ENCODE results near the gene DMWD. TPM values are rescaled to one million over a fixed set of nuclear protein-coding genes. Genes with fewer than 3 reads are reported as not detected.

Gene DMWD
- total RNA-seq, 2 donors from 2014 or later: 19.7 to 20.4 TPM

DNA sequence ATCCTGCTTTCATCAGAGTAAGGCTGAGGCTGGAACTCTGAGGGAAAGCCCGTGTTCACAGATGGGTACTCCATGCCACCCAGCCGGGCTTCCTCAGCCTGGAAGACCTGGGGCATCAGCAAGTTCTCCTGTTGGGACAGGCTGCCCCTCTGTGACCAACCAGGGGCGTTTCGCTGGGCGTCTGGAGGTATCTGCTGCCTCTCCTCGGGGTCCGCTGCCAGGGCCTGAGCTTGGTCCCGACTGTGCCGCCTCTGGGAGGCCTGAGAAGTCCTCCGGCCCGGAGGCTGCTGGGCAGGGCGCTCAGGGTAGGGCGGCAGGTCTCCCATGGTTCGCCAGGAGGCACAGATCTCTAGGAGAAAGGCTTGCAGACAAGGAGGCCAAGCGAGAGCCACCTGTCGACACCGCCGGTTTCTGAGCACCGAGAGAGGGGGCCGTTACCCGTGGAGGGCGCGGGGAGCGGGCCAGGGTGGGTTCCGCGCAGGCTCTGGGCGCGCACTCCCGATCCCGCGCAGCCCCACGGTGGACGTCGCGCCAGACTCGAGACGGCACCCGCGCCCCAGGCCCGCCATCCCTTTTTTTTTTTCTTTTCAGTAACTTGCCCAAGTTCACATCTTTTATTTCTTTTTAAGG is 22.3 kb upstream of the DMWD start, which contains the start of gene RSPH6A:
Gene RSPH6A, minus strand, starts transcription at position 458 of the 630 bp plus-strand sequence. Its CDS starts 132 bp downstream, at position 326.
- Histone ChIP-seq H3K36me3 (replicated peaks in 1 of 2; ENCODE audit: insufficient read depth in 1 of 2, low read depth in 2 of 2) (no peaks in the 10 kb centered on the region), H3K27me3 (no peaks in the 10 kb centered on the region), H3K4me1 (peaks cover 6% of the 10 kb centered on the region), H3K9me3 (no peaks in the 10 kb centered on the region), H3K27ac (no peak within 1 kb of the TSS), H3K4me3 (no peak within 1 kb of the TSS)
- ATAC-seq: no peak
- TF ChIP-seq, protein P1, sequence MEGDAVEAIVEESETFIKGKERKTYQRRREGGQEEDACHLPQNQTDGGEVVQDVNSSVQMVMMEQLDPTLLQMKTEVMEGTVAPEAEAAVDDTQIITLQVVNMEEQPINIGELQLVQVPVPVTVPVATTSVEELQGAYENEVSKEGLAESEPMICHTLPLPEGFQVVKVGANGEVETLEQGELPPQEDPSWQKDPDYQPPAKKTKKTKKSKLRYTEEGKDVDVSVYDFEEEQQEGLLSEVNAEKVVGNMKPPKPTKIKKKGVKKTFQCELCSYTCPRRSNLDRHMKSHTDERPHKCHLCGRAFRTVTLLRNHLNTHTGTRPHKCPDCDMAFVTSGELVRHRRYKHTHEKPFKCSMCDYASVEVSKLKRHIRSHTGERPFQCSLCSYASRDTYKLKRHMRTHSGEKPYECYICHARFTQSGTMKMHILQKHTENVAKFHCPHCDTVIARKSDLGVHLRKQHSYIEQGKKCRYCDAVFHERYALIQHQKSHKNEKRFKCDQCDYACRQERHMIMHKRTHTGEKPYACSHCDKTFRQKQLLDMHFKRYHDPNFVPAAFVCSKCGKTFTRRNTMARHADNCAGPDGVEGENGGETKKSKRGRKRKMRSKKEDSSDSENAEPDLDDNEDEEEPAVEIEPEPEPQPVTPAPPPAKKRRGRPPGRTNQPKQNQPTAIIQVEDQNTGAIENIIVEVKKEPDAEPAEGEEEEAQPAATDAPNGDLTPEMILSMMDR (IDR thresholded peaks at IDR 0.05): no peak
- no peak for TF ChIP-seq POLR2A (IDR thresholded peaks at IDR 0.05)
- DNase-seq: no peak
- intact Hi-C loops (cut with DNase I): loop anchor here (5.0 kb wide), 1 partner anchor 192 kb away; no protein-coding TSS in a partner anchor
- WGBS, 2 donors: 65 to 72% methylated on average over 25 to 32 of the region's 40 CpGs

DNA sequence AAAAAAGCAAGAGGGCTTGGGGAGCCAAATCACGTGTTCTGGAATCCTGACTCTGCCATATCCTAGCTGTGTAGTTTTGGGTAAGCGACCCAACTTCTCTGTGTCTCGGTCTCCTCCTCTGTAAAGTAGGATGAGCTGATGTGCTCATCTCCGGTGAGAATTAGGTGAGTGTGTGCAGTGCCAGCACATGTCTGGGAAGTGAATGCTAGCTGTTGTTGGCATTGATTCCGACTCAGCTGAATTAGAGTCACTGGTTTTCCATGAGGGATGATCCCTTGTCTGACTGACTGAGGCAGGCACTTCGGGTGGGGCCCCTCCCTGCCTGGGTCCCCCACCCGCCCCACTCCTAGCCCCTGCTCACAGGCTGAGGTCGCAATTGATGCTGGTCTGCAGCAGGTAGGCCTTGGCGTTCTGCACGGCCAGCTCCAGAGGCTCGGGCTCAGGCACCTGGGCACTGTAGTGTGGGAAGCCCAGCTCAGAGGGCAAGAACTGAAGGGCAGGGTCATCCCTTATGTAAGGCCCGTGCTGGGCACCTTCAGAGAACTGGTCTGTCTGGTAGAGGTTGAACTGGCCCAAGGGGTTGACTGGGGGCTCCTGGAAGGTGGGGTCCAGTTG is 21.6 kb upstream of the DMWD start:
- ATAC-seq (no peak), DNase-seq (no peak)
- WGBS, 2 donors: 78 to 88% methylated on average over 4 to 12 of the region's 12 CpGs
- Histone ChIP-seq H3K36me3 (replicated peaks in 1 of 2; ENCODE audit: insufficient read depth in 1 of 2, low read depth in 2 of 2) (no peaks in the 10 kb centered on the region), H3K27ac (no peak overlapping the region), H3K4me1 (peaks cover 6% of the 10 kb centered on the region), H3K9me3 (no peaks in the 10 kb centered on the region), H3K4me3 (no peak overlapping the region), H3K27me3 (no peaks in the 10 kb centered on the region)
- TF ChIP-seq, protein P1 (IDR thresholded peaks at IDR 0.05): no peak
- TF ChIP-seq POLR2A (IDR thresholded peaks at IDR 0.05): no peak
- intact Hi-C loops (cut with DNase I): no loop called here

DNA sequence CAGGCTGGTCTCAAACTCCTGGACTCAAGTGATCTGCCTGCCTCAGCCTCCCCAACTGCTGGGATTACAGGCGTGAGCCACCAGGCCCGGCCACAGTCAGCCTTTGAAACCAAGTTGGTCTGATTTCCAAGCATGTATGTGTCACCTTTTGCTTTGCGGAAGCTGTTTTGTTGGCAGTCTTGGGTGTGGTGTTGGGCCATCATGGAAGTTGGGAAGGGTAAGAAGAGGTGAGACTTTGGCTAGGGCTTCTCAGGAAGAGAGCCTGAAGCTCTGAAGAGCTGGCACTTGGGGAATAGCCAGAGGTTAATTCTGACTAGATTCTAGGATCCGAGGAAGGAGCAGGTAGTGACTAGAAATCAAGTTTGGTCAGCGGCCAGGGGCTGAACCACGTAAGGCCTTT is 19.7 kb upstream of the DMWD start:
- DNase-seq (no peak), ATAC-seq (no peak)
- WGBS, 2 donors: 75 to 85% methylated on average over 6 of the region's 6 CpGs
- Histone ChIP-seq H3K36me3 (replicated peaks in 1 of 2; ENCODE audit: insufficient read depth in 1 of 2, low read depth in 2 of 2) (no peaks in the 10 kb centered on the region), H3K27ac (no peak overlapping the region), H3K4me3 (no peak overlapping the region), H3K27me3 (no peaks in the 10 kb centered on the region), H3K9me3 (no peaks in the 10 kb centered on the region), H3K4me1 (no peaks in the 10 kb centered on the region)
- TF ChIP-seq, protein P1 (IDR thresholded peaks at IDR 0.05): no peak
- TF ChIP-seq POLR2A (IDR thresholded peaks at IDR 0.05): no peak
- intact Hi-C loops (cut with DNase I): no loop called here

DNA sequence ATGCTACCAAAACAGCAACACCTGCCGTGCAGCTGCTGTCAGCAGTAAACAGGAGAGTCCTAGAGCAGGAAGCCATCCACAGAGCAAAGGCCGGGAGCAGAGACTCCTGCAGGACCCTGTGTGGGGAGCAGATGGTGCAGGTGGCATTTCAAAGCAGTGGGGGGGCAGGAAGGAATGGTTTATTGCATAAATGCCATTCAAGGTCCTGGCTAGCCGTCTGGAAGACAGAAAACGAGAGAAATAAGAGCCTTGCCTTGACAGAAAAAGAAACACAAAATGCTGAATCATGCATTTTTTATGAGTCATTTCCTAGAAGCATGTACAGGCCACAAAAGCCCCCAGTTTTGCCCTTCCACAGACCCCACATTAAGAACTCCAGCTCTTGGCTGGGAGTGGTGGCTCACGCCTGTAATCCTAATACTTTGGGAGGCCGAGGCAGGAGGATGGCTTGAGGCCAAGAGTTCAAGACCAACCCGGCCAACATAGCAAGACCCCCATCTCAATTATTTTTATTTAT is 17.1 kb upstream of the DMWD start:
- intact Hi-C loops (cut with DNase I): no loop called here
- no peak overlapping the region for H3K4me3 ChIP-seq
- H3K27me3 ChIP-seq: no peaks in the 10 kb centered on the region
- WGBS, 2 donors: 50 to 64% methylated on average over 7 of the region's 7 CpGs
- ATAC-seq: no peak
- TF ChIP-seq, protein P1 (IDR thresholded peaks at IDR 0.05): no peak
- no peak for TF ChIP-seq POLR2A (IDR thresholded peaks at IDR 0.05)
- H3K36me3 ChIP-seq (replicated peaks in 1 of 2; ENCODE audit: insufficient read depth in 1 of 2, low read depth in 2 of 2): no peaks in the 10 kb centered on the region
- H3K27ac ChIP-seq: no peak overlapping the region
- H3K9me3 ChIP-seq: no peaks in the 10 kb centered on the region
- no peak for DNase-seq
- no peaks in the 10 kb centered on the region for H3K4me1 ChIP-seq
